ENCODE results near the gene TTLL8. TPM values are rescaled to one million over a fixed set of nuclear protein-coding genes. Genes with fewer than 3 reads are reported as not detected.
"Not testable (repeated sequence)": the region's sequence is repeated elsewhere in the genome, so short reads cannot be mapped to it uniquely, and the experiment has no call there.

Gene TTLL8
- polyA plus RNA-seq, 1 experiment: not detected

- Histone ChIP-seq H3K27me3 (ENCODE audit: control insufficient read depth, insufficient read depth, low read length) (peaks cover 7% of the 10 kb centered on the region), H3K27ac (ENCODE audit: low read depth, low read length) (no peak overlapping the region), H3K9me3 (ENCODE audit: control insufficient read depth, insufficient read depth, low read length) (peaks cover 16% of the 10 kb centered on the region), H3K4me3 (ENCODE audit: low read depth, low read length) (no peak overlapping the region)
- POLR2A ChIA-PET: interaction anchor here (0.6 kb wide), 1 partner anchor 57 kb away, joined by 4 read pairs; no protein-coding TSS in a partner anchor
- TF ChIP-seq, protein P1, sequence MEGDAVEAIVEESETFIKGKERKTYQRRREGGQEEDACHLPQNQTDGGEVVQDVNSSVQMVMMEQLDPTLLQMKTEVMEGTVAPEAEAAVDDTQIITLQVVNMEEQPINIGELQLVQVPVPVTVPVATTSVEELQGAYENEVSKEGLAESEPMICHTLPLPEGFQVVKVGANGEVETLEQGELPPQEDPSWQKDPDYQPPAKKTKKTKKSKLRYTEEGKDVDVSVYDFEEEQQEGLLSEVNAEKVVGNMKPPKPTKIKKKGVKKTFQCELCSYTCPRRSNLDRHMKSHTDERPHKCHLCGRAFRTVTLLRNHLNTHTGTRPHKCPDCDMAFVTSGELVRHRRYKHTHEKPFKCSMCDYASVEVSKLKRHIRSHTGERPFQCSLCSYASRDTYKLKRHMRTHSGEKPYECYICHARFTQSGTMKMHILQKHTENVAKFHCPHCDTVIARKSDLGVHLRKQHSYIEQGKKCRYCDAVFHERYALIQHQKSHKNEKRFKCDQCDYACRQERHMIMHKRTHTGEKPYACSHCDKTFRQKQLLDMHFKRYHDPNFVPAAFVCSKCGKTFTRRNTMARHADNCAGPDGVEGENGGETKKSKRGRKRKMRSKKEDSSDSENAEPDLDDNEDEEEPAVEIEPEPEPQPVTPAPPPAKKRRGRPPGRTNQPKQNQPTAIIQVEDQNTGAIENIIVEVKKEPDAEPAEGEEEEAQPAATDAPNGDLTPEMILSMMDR (IDR thresholded peaks at IDR 0.05; ENCODE audit: low read depth, low read length): peak; percentile 70
- DNase-seq (ENCODE audit: low read depth, low spot score): no peak
- CTCF ChIA-PET: interaction anchor here (0.6 to 2.6 kb wide), 4 partner anchors 26 to 63 kb away, joined by 4 to 8 read pairs (median 4); no protein-coding TSS in a partner anchor
These were observed 65.0 kb downstream of the TTLL8 start for GRCh38 chr22:49992921-49993648.

DNA sequence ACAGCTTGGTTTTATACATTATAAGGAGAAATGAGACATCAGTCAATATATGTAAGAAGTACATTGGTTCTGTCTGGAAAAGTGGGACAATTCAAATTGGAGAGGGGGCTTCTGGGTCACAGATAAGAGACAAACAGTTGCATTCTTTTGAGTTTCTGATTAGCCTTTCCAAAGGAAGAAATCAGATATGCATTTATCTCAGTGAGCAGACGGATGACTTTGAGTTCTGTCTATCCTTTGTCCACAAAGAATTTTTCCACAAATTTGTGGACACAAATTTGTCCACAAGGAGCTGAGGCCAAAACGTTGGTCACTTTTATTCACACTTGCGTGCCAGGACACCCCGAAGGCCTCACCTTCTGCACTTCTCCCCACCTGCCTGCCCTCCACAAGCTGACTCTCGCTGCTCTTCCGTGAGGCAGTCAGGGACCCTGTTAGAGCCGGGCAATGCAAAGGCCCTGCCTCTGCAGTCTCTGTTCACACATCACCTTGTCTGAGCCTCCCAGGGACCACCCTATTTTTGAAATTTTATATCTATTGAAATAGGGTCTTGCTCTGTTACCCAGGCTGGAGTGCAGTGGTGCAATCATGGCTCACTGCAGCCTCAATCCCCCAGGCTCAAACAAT is 66.1 kb downstream of the TTLL8 start:
- Histone ChIP-seq H3K9me3 (ENCODE audit: control insufficient read depth, insufficient read depth, low read length) (peaks cover 16% of the 10 kb centered on the region), H3K27me3 (ENCODE audit: control insufficient read depth, insufficient read depth, low read length) (peaks cover 7% of the 10 kb centered on the region), H3K27ac (ENCODE audit: low read depth, low read length) (no peak overlapping the region), H3K4me3 (ENCODE audit: low read depth, low read length) (no peak overlapping the region)
- TF ChIP-seq, protein P1 (IDR thresholded peaks at IDR 0.05; ENCODE audit: low read depth, low read length): no peak
- DNase-seq (ENCODE audit: low read depth, low spot score): no peak
- CTCF ChIA-PET: interaction anchor here (1.0 to 2.6 kb wide), 3 partner anchors 27 to 62 kb away, joined by 4 to 8 read pairs (median 4); no protein-coding TSS in a partner anchor
- POLR2A ChIA-PET: no interaction called here

GRCh38 chr22:49991167-49991566 is 66.9 kb downstream of the TTLL8 start:
- ChIA-PET CTCF (no interaction called here), POLR2A (no interaction called here)

DNA sequence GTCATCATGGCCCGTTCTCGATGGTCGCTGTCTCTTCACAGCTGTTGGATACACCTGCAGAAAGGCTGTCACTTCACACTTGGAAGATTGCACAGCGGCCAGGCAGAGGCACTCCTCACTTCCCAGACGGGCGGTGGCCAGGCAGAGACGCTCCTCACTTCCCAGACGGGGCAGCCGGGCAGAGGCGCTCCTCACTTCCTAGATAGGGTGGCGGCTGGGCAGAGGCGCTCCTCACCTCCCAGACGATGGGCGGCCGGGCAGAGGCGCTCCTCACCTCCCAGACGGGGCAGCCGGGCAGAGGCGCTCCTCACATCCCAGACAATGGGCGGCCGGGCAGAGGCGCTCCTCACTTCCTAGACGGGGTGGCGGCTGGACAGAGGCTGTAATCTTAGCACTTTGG is 68.3 kb downstream of the TTLL8 start:
- Histone ChIP-seq H3K9me3 (ENCODE audit: control insufficient read depth, insufficient read depth, low read length) (peaks cover 16% of the 10 kb centered on the region), H3K27me3 (ENCODE audit: control insufficient read depth, insufficient read depth, low read length) (peaks cover 20% of the 10 kb centered on the region)
- H3K27ac ChIP-seq (ENCODE audit: low read depth, low read length); H3K4me3 ChIP-seq (ENCODE audit: low read depth, low read length); POLR2A ChIA-PET; DNase-seq (ENCODE audit: low read depth, low spot score); CTCF ChIA-PET: not testable (repeated sequence)

More at GRCh38 chr22:49991167-49991566, 66.9 kb downstream of the TTLL8 start:
- Histone ChIP-seq H3K27me3 (ENCODE audit: control insufficient read depth, insufficient read depth, low read length) (peaks cover 7% of the 10 kb centered on the region), H3K27ac (ENCODE audit: low read depth, low read length) (no peak overlapping the region), H3K9me3 (ENCODE audit: control insufficient read depth, insufficient read depth, low read length) (peaks cover 16% of the 10 kb centered on the region), H3K4me3 (ENCODE audit: low read depth, low read length) (no peak overlapping the region)
- TF ChIP-seq, protein P1 (IDR thresholded peaks at IDR 0.05; ENCODE audit: low read depth, low read length): no peak
- no peak for DNase-seq (ENCODE audit: low read depth, low spot score)

DNA sequence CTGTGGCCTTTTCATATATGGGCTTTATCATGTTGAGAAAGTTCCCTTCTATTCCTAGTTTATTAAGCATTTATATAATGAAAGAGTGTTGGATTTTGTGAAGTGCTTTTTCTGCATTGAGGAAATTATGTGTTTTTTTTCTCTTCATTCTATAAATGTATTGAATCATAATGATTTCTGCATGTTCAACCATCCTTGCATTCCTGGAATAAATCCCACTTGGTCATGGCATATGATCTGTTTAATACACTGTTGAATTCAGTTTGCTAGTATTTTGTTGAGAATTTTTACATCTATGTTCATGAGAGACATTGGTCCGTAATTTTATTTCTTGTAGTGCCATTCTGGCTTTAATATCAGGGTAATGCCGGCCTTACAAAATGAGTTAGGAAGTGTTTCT is 71.8 kb downstream of the TTLL8 start:
- no peak for DNase-seq (ENCODE audit: low read depth, low spot score)
- Histone ChIP-seq H3K27ac (ENCODE audit: low read depth, low read length) (no peak overlapping the region), H3K9me3 (ENCODE audit: control insufficient read depth, insufficient read depth, low read length) (peaks cover 26% of the 10 kb centered on the region), H3K27me3 (ENCODE audit: control insufficient read depth, insufficient read depth, low read length) (peaks cover 32% of the 10 kb centered on the region), H3K4me3 (ENCODE audit: low read depth, low read length) (no peak overlapping the region)
- POLR2A ChIA-PET: no interaction called here
- TF ChIP-seq, protein P1 (IDR thresholded peaks at IDR 0.05; ENCODE audit: low read depth, low read length): no peak
- CTCF ChIA-PET: no interaction called here
